ENCODE data around the gene ARID3C. TPM values are rescaled to one million over a fixed set of nuclear protein-coding genes. Genes with fewer than 3 reads are reported as not detected.

Gene ARID3C
- total and polyA plus RNA-seq, 3 donors from 2014 or later: 0.31 to 0.45 (median 0.37) TPM

- no peak for TF ChIP-seq POLR2A (IDR thresholded peaks at IDR 0.05)
- no peak for TF ChIP-seq CTCF (IDR thresholded peaks at IDR 0.05)
- WGBS, 2 donors: 47% methylated on average over 17 to 23 of the region's 40 CpGs
- Histone ChIP-seq H3K27me3 (no peaks in the 10 kb centered on the region), H3K27ac (peak overlapping the region in 1 of 2 donors; percentile 36), H3K9me3 (no peaks in the 10 kb centered on the region), H3K4me3 (peak overlapping the region; percentile 45 to 56), H3K36me3 (ENCODE audit: low read depth, missing control alignments) (no peaks in the 10 kb centered on the region), H3K4me1 (peaks cover 26% of the 10 kb centered on the region)
- intact Hi-C loops (cut with DNase I; ENCODE audit: low total_unique reads): loop anchor here (5.0 kb wide), 1 partner anchor 38 kb away; no protein-coding TSS in a partner anchor
- DNase-seq: no peak
These were observed 38.3 kb downstream of the ARID3C start for GRCh38 chr9:34590381-34591247.

GRCh38 chr9:34589636-34590380 lies 39.1 kb downstream of the ARID3C start, which contains the start of gene CNTFR:
TSS of gene CNTFR (minus strand) at chr9:34589724. CDS start at chr9:34568981, 20,743 bp downstream.
- TF ChIP-seq POLR2A (IDR thresholded peaks at IDR 0.05) (no peak), CTCF (IDR thresholded peaks at IDR 0.05) (no peak)
- Histone ChIP-seq H3K4me1 (peaks cover 26% of the 10 kb centered on the region), H3K9me3 (no peaks in the 10 kb centered on the region), H3K4me3 (peak within 1 kb of the TSS; percentile 45 to 56), H3K36me3 (ENCODE audit: low read depth, missing control alignments) (no peaks in the 10 kb centered on the region), H3K27me3 (no peaks in the 10 kb centered on the region), H3K27ac (peak within 1 kb of the TSS in 1 of 2 donors; percentile 36)
- 0 to 3% methylated on average over 62 to 97 of the region's 104 CpGs for WGBS, 2 donors
- intact Hi-C loops (cut with DNase I; ENCODE audit: low total_unique reads): loop anchor here (5.0 kb wide), 1 partner anchor 38 kb away; no protein-coding TSS in a partner anchor
- peak; percentile 76 for DNase-seq

DNA sequence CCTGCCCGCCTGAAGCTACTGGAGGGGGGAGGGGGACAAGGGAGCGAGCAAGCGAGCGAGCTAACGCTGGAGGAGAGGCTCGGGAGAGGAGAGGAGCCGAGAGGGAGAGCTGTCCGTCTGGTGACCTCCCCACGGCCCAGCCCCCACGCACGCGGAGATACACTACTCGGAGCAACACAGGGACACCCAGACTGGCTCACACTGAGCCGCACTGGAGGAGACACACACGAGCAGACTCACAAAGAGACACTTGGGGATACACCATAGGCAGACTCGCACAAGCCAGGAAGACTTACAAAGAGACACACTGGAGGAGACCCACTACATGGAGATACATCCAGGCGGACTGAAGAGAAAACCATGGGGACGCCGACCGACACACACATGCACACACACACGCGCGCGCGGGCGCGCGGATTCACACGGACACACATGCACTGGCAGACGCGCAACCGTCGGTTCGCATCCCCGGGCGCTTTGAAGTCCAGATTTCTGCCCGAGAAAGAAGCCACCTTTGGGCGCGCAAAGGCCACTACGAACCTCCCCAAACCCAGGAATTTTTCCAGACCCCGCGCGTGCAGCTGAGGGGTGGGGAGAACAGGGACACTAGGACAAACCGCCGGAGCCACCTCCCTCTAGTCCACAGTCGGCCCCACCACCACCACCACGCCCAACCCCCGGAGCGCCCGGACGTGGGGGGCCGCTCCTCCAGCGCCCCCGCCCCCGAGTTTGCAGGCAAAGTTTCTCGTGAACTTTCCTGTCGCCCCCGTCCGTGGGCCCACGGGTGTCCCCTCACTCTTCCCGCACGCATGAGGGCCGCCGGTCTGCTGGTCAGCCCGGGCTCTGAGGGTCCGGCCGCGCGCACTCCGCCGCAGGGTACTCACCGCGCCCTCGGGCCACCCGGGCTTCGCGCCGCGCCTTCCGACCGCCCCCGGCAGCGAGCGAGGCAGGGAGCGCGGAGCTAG lies 39.9 kb downstream of the ARID3C start:
- Histone ChIP-seq H3K4me1 (peaks cover 21% of the 10 kb centered on the region), H3K27me3 (no peaks in the 10 kb centered on the region), H3K4me3 (peak overlapping the region; percentile 45 to 56)

More for the DNA sequence above, 39.9 kb downstream of the ARID3C start:
- H3K9me3 ChIP-seq: no peaks in the 10 kb centered on the region
- WGBS, 2 donors: 2% methylated on average over 31 to 73 of the region's 86 CpGs
- H3K27ac ChIP-seq: no peak overlapping the region
- no peak for DNase-seq
- intact Hi-C loops (cut with DNase I; ENCODE audit: low total_unique reads): no loop called here
- no peak for TF ChIP-seq CTCF (IDR thresholded peaks at IDR 0.05)
- TF ChIP-seq POLR2A (IDR thresholded peaks at IDR 0.05): no peak
- no peaks in the 10 kb centered on the region for H3K36me3 ChIP-seq (ENCODE audit: low read depth, missing control alignments)
